IMR-90 (cell line): ENCODE data around the gene GMPPA. TPM values are rescaled to one million over a fixed set of nuclear protein-coding genes. Genes with fewer than 3 reads are reported as not detected.

Experiments
- ATAC-seq: fragments of 200-7000 bp; cut with Tn5 transposase; 2 replicates; pipeline ENCODE4 v1.9.1; 2020; ENCODE audit warnings: low read depth, mild to moderate bottlenecking, moderate library complexity
- BruUV-seq: library from RNA; stranded (reverse); fragments of 400-500 nt; replicated peaks from 2 replicates; lab custom pipeline; 2021; lab: Mats Ljungman, UMichigan
- CTCF ChIA-PET: fragments of 300-600 bp; formaldehyde crosslinking; extraction: SDS; loops from one replicate; lab custom pipeline; 2021; ENCODE audit warnings: antibody characterized with exemption; lab: Yijun Ruan, JAX
- POLR2A ChIA-PET: fragments of 300-600 bp; sonication (Branson Sonifier 250); formaldehyde crosslinking; loops from one replicate; lab custom pipeline; 2022; ENCODE audit warnings: antibody characterized with exemption; ENCODE audit not compliant: unreplicated experiment; lab: Charles Lee
- DNase-seq: peaks from one replicate; pipeline ENCODE4 v3.0.0; 2013
- H2AFZ ChIP-seq: replicated peaks from 2 replicates; pipeline ENCODE3; 2013; ENCODE audit warnings: low read length, mild to moderate bottlenecking; ENCODE audit not compliant: poor library complexity
- H2AK5ac ChIP-seq: 2 replicates; pipeline ENCODE4 v1.6.1; 2013; ENCODE audit warnings: low read depth, low read length, inconsistent platforms
- H2AK9ac ChIP-seq: replicated peaks from 2 replicates; pipeline ENCODE3; 2013; ENCODE audit warnings: mild to moderate bottlenecking, low read depth, low read length, moderate library complexity; ENCODE audit not compliant: poor library complexity
- H2BK120ac ChIP-seq: 2 replicates; pipeline ENCODE4 v1.6.1; 2013; ENCODE audit warnings: low read depth, low read length, inconsistent platforms
- H2BK15ac ChIP-seq: 3 replicates; pipeline ENCODE4 v1.6.1; 2013; ENCODE audit warnings: low read depth, low read length, inconsistent platforms
- H2BK20ac ChIP-seq: 2 replicates; pipeline ENCODE4 v1.6.1; 2013; ENCODE audit warnings: low read depth, mild to moderate bottlenecking, inconsistent platforms, low read length, moderate library complexity
- H2BK5ac ChIP-seq: 2 replicates; pipeline ENCODE4 v1.6.1; 2013; ENCODE audit warnings: mild to moderate bottlenecking, low read depth, low read length, inconsistent platforms; ENCODE audit not compliant: poor library complexity, severe bottlenecking
- H3K14ac ChIP-seq: replicated peaks from 2 replicates; pipeline ENCODE4 v1.6.1; 2013; ENCODE audit warnings: low read depth, low read length, inconsistent platforms
- H3K18ac ChIP-seq: 2 replicates; pipeline ENCODE4 v1.6.1; 2013; ENCODE audit warnings: low read depth, low read length, control low read depth
- H3K23ac ChIP-seq: 2 replicates; pipeline ENCODE4 v1.6.1; 2013; ENCODE audit warnings: low read depth, low read length, inconsistent platforms
- H3K27ac ChIP-seq: 2 replicates; pipeline ENCODE4 v1.5.1; 2013; ENCODE audit warnings: mild to moderate bottlenecking, control low read depth, low read length; ENCODE audit not compliant: insufficient read depth
- H3K27me3 ChIP-seq: 2 replicates; pipeline ENCODE4 v1.6.1; 2013; ENCODE audit warnings: low read length; ENCODE audit not compliant: control insufficient read depth, insufficient read depth
- H3K36me3 ChIP-seq: 2 replicates; pipeline ENCODE4 v1.6.1; 2013; ENCODE audit warnings: low read length, mixed read lengths; ENCODE audit not compliant: control insufficient read depth, insufficient read depth
- H3K4ac ChIP-seq: 2 replicates; pipeline ENCODE4 v1.6.1; 2013; ENCODE audit warnings: low read depth, low read length, inconsistent platforms
- H3K4me1 ChIP-seq: 2 replicates; pipeline ENCODE4 v1.6.1; 2013; ENCODE audit warnings: low read length, mixed read lengths; ENCODE audit not compliant: control insufficient read depth, insufficient read depth
- H3K4me2 ChIP-seq: 2 replicates; pipeline ENCODE4 v1.6.1; 2013; ENCODE audit warnings: low read depth, mild to moderate bottlenecking, control low read depth, low read length, moderate library complexity
- H3K4me3 ChIP-seq: 2 replicates; pipeline ENCODE4 v1.5.1; 2013; ENCODE audit warnings: low read depth, mild to moderate bottlenecking, control low read depth, low read length, moderate library complexity; ENCODE audit not compliant: insufficient read depth
- H3K56ac ChIP-seq: 2 replicates; pipeline ENCODE4 v1.6.1; 2013; ENCODE audit warnings: low read length, inconsistent platforms; ENCODE audit not compliant: insufficient read depth; ENCODE audit errors: extremely low read depth
- H3K79me1 ChIP-seq, 2 experiments: 2 replicates each; pipeline ENCODE4 v1.6.1; 2013; ENCODE audit warnings: low read length in 2 of 2, inconsistent platforms in 1 of 2, low read depth in 1 of 2
- H3K9ac ChIP-seq: 2 replicates; pipeline ENCODE4 v1.6.1; 2013; ENCODE audit warnings: low read depth, low read length, control low read depth
- H3K9me1 ChIP-seq: 2 replicates; pipeline ENCODE4 v1.6.1; 2013; ENCODE audit warnings: low read length, inconsistent platforms; ENCODE audit not compliant: insufficient read depth
- H3K9me3 ChIP-seq: 2 replicates; pipeline ENCODE4 v1.6.1; 2013; ENCODE audit warnings: low read length; ENCODE audit not compliant: control insufficient read depth, insufficient read depth
- H4K20me1 ChIP-seq: 2 replicates; pipeline ENCODE4 v1.6.1; 2013; ENCODE audit warnings: low read length, inconsistent platforms; ENCODE audit not compliant: insufficient read depth
- H4K5ac ChIP-seq: 2 replicates; pipeline ENCODE4 v1.6.1; 2013; ENCODE audit warnings: mild to moderate bottlenecking, low read depth, low read length, control low read depth
- H4K8ac ChIP-seq, 2 experiments: 2 replicates each; pipeline ENCODE4 v1.6.1; 2013; ENCODE audit warnings: low read depth in 2 of 2, low read length in 2 of 2, control low read depth in 1 of 2, inconsistent platforms in 1 of 2
- H4K91ac ChIP-seq: 2 replicates; pipeline ENCODE4 v1.6.1; 2013; ENCODE audit warnings: low read depth, low read length, inconsistent platforms; ENCODE audit not compliant: insufficient read depth
- MAZ ChIP-seq: IDR thresholded peaks from 2 replicates; pipeline ENCODE4 v1.6.1; 2012; ENCODE audit warnings: low read depth, mild to moderate bottlenecking, low read length, improper control_type of control experiment, moderate library complexity, borderline replicate concordance
- USF2 ChIP-seq: fragments of 150-350 bp; IDR thresholded peaks from 2 replicates; pipeline ENCODE4 v1.6.1; 2017; ENCODE audit warnings: mild to moderate bottlenecking, antibody characterized with exemption, low read length, low read depth
- WGBS, 2 experiments: methylation state at CpG; one replicate each; pipeline versions ENCODE4 v1.1.5 to v1.1.7; 2013; ENCODE audit warnings: missing lambda C conversion rate in 2 of 2; ENCODE audit not compliant: insufficient read length in 1 of 2; ENCODE audit errors: extremely low coverage in 2 of 2; 5-methylcytosine and 5-hydroxymethylcytosine counted together
- dilution Hi-C: fragments of 300-500 bp; cut with HindIII; formaldehyde crosslinking; loops from one replicate; pipeline ENCODE4 v1.14.3; 2018; ENCODE audit warnings: low sequenced_read_pairs; ENCODE audit not compliant: unreplicated experiment
- in situ Hi-C: fragments of 300-500 bp; cut with MboI; formaldehyde crosslinking; loops from 3 replicates; pipeline ENCODE4 v1.14.3; 2019; ENCODE audit warnings: low sequenced_read_pairs, inconsistent platforms, mixed read lengths
- intact Hi-C: fragments of 100-400 bp; cut with micrococcal nuclease; formaldehyde crosslinking; loops from 2 replicates; pipeline ENCODE4 v1.10.0; 2022
- microRNA-seq, 2 experiments: library from miRNA; stranded (forward) in 1 of 2; unstranded in 1 of 2; fragments of 10-50 nt in 1 of 2; fragments of <30 nt in 1 of 2; gene quantifications in 1 of 2; microRNA quantifications in 1 of 2; one replicate each; pipeline versions ENCODE3 to v1.1.0; 2013 to 2020; ENCODE audit not compliant: insufficient read depth in 1 of 2, insufficient read length in 1 of 2, unreplicated experiment in 1 of 2
- polyA plus RNA-seq, 3 experiments: library from polyadenylated mRNA; depleted of rRNA; stranded (reverse); fragments of >200 nt; gene quantifications; 2 replicates each; pipeline ENCODE4 v1.2.3, GENCODE V29; 2012; ENCODE audit warnings: low replicate concordance in 1 of 3
- small RNA-seq, 5 experiments: library from RNA; depleted of rRNA; stranded (forward); fragments of <200 nt; gene quantifications; one replicate each; pipeline ENCODE3, GENCODE V24; 2012
- total RNA-seq: library from RNA; depleted of rRNA; stranded (reverse); fragments of >200 nt; gene quantifications from 2 replicates; pipeline ENCODE4 v1.2.3, GENCODE V29; 2012; rRNA removed

GMPPA gene
- total and polyA plus RNA-seq, 2 of the 4 experiments (the other 2 are of a cell fraction): 103 to 134 TPM

GRCh38 chr2:219556413-219556812 lies 57.7 kb downstream of the GMPPA start:
- DNase-seq (no peak), ATAC-seq (no peak)
- no peaks in the 10 kb centered on the region for H3K36me3 ChIP-seq
- H2AK5ac ChIP-seq: no peak overlapping the region
- no peak overlapping the region for H3K4me3 ChIP-seq
- H3K4ac ChIP-seq: no peak overlapping the region
- no peak overlapping the region for H2BK120ac ChIP-seq
- dilution Hi-C loops: no loop called here
- no peak overlapping the region for H2BK5ac ChIP-seq
- H4K5ac ChIP-seq: no peak overlapping the region
- no peak overlapping the region for H3K4me2 ChIP-seq
- WGBS, 2 experiments: 91% methylated on average over 9 of the region's 19 CpGs; no CpG with 5 or more reads in 1 of the 2 experiments
- H3K23ac ChIP-seq: no peak overlapping the region
- no TSS peak for BruUV-seq
- in situ Hi-C loops: no loop called here
- no peak for TF ChIP-seq MAZ
- no peak for TF ChIP-seq USF2
- no peak overlapping the region for H3K27ac ChIP-seq
- no peaks in the 10 kb centered on the region for H3K27me3 ChIP-seq
- no peak overlapping the region for H3K14ac ChIP-seq
- H3K56ac ChIP-seq: no peak overlapping the region
- H3K9me1 ChIP-seq: no peaks in the 10 kb centered on the region
- intact Hi-C loops: no loop called here
- H3K9me3 ChIP-seq: no peaks in the 10 kb centered on the region
- H3K18ac ChIP-seq: no peak overlapping the region
- H4K20me1 ChIP-seq: peaks cover 3% of the 10 kb centered on the region; the same call in 1 of the 2 replicates
- no peak overlapping the region for H2AFZ ChIP-seq
- no peak overlapping the region for H2BK15ac ChIP-seq
- CTCF ChIA-PET: no interaction called here
- H3K79me1 ChIP-seq: no peaks in the 10 kb centered on the region
- H4K91ac ChIP-seq: no peak overlapping the region
- H3K9ac ChIP-seq: no peak overlapping the region
- H3K4me1 ChIP-seq: peaks cover 8% of the 10 kb centered on the region; the same call in 1 of the 2 replicates
- no peak overlapping the region for H2BK20ac ChIP-seq
- no peak overlapping the region for H4K8ac ChIP-seq
- POLR2A ChIA-PET: no interaction called here
- H2AK9ac ChIP-seq: no peak overlapping the region

Small RNA genes lying within 50 kb of the gene (microRNA-seq; reads per million reads assigned to microRNA genes)
- 0.73 to 1.0 reads per million in 2 experiments for gene MIR3132

Small RNA genes lying within 50 kb of the gene (small RNA-seq; reads per million reads assigned to genes)
- 0 reads per million in 5 experiments for gene MIR3132

Other genes with a start within 250 kb of the GMPPA start
- gene TUBA4B, start 245.6 kb upstream of the GMPPA start, total RNA-seq: not detected in 2 replicates
- not detected in 2 replicates for gene TUBA4B, start 245.6 kb upstream of the GMPPA start, polyA plus RNA-seq (2012; rRNA removed)
- gene TUBA4A, start 245.0 kb upstream of the GMPPA start, total RNA-seq: 21.9 and 26.1 TPM in 2 replicates
- 30.3 and 35.6 TPM in 2 replicates for gene TUBA4A, start 245.0 kb upstream of the GMPPA start, polyA plus RNA-seq (2012; rRNA removed)
- gene DNAJB2, start 219.5 kb upstream of the GMPPA start, total RNA-seq: 30.6 and 43.0 TPM in 2 replicates
- gene DNAJB2, start 219.5 kb upstream of the GMPPA start, polyA plus RNA-seq (2012; rRNA removed): 45.8 and 50.7 TPM in 2 replicates
- gene PTPRN, start 189.5 kb upstream of the GMPPA start, total RNA-seq: 4.4 and 5.2 TPM in 2 replicates
- 21.4 and 22.0 TPM in 2 replicates for gene PTPRN, start 189.5 kb upstream of the GMPPA start, polyA plus RNA-seq (2012; rRNA removed)
- not detected in 2 replicates for gene RESP18, start 166.1 kb upstream of the GMPPA start, total RNA-seq
- gene RESP18, start 166.1 kb upstream of the GMPPA start, polyA plus RNA-seq (2012; rRNA removed): not detected in 2 replicates
- gene DNPEP, start 111.0 kb upstream of the GMPPA start, total RNA-seq: 74.7 and 89.4 TPM in 2 replicates
- gene DNPEP, start 111.0 kb upstream of the GMPPA start, polyA plus RNA-seq (2012; rRNA removed): 74.2 and 75.1 TPM in 2 replicates
- 3.3 and 4.3 TPM in 2 replicates for gene DES, start 80.5 kb upstream of the GMPPA start, total RNA-seq
- gene DES, start 80.5 kb upstream of the GMPPA start, polyA plus RNA-seq (2012; rRNA removed): 4.0 and 4.9 TPM in 2 replicates
- gene SPEG, start 64.0 kb upstream of the GMPPA start, total RNA-seq: 6.8 and 7.8 TPM in 2 replicates
- gene SPEG, start 64.0 kb upstream of the GMPPA start, polyA plus RNA-seq (2012; rRNA removed): 81.6 and 109 TPM in 2 replicates
- not detected in 2 replicates for gene ASIC4, start 15.6 kb downstream of the GMPPA start, total RNA-seq
- 0.10 TPM in 1 of 2 replicates, not detected in the other for gene ASIC4, start 15.6 kb downstream of the GMPPA start, polyA plus RNA-seq (2012; rRNA removed)
- 24.0 and 27.2 TPM in 2 replicates for gene CHPF, start 44.9 kb downstream of the GMPPA start, total RNA-seq
- gene CHPF, start 44.9 kb downstream of the GMPPA start, polyA plus RNA-seq (2012; rRNA removed): 115 and 147 TPM in 2 replicates
- gene TMEM198, start 45.1 kb downstream of the GMPPA start, total RNA-seq: under 0.01 and 0.18 TPM in 2 replicates
- 2.2 and 3.0 TPM in 2 replicates for gene TMEM198, start 45.1 kb downstream of the GMPPA start, polyA plus RNA-seq (2012; rRNA removed)
- 21.4 and 21.5 TPM in 2 replicates for gene OBSL1, start 72.6 kb downstream of the GMPPA start, total RNA-seq
- 51.2 and 51.8 TPM in 2 replicates for gene OBSL1, start 72.6 kb downstream of the GMPPA start, polyA plus RNA-seq (2012; rRNA removed)
- gene INHA, start 73.4 kb downstream of the GMPPA start, total RNA-seq: not detected in 2 replicates
- 0.80 and 0.96 TPM in 2 replicates for gene INHA, start 73.4 kb downstream of the GMPPA start, polyA plus RNA-seq (2012; rRNA removed)
- gene STK11IP, start 99.0 kb downstream of the GMPPA start, total RNA-seq: 6.7 and 19.7 TPM in 2 replicates
- 14.5 and 22.4 TPM in 2 replicates for gene STK11IP, start 99.0 kb downstream of the GMPPA start, polyA plus RNA-seq (2012; rRNA removed)
- 0.90 and 1.1 TPM in 2 replicates for gene SLC4A3, start 128.7 kb downstream of the GMPPA start, total RNA-seq
- gene SLC4A3, start 128.7 kb downstream of the GMPPA start, polyA plus RNA-seq (2012; rRNA removed): 6.1 and 6.9 TPM in 2 replicates